Measurements from ENCODE around the gene NUDT3. TPM values are rescaled to one million over a fixed set of nuclear protein-coding genes. Genes with fewer than 3 reads are reported as not detected.
"Not testable (repeated sequence)": the region's sequence is repeated elsewhere in the genome, so short reads cannot be mapped to it uniquely, and the experiment has no call there.

Gene NUDT3
- total RNA-seq, 4 donors from 2014 or later, result 51.6 to 88.7 (median 57.3) TPM

GRCh38 chr6:34414999-34415858 lies 22.8 kb upstream of the NUDT3 start:
- Histone ChIP-seq H3K27me3 (no peaks in the 10 kb centered on the region), H3K4me3 (peak overlapping the region in 1 of 4 donors; percentile 14), H3K36me3 (peaks cover 0 to 44% (median 12%) of the 10 kb centered on the region in 3 donors), H3K4me1 (peaks cover 0 to 47% (median 24%) of the 10 kb centered on the region in 4 donors), H3K9me3 (no peaks in the 10 kb centered on the region), H3K27ac (peak overlapping the region; percentile 71 to 90 (median 80))
- DNase-seq (ENCODE audit: low spot score in 2 of 2), result peak; percentile 42 to 85
- peak; percentile 50 to 73 for TF ChIP-seq EP300 (IDR thresholded peaks at IDR 0.05)
- no peak for TF ChIP-seq POLR2A (IDR thresholded peaks at IDR 0.05)
- TF ChIP-seq, protein P1, sequence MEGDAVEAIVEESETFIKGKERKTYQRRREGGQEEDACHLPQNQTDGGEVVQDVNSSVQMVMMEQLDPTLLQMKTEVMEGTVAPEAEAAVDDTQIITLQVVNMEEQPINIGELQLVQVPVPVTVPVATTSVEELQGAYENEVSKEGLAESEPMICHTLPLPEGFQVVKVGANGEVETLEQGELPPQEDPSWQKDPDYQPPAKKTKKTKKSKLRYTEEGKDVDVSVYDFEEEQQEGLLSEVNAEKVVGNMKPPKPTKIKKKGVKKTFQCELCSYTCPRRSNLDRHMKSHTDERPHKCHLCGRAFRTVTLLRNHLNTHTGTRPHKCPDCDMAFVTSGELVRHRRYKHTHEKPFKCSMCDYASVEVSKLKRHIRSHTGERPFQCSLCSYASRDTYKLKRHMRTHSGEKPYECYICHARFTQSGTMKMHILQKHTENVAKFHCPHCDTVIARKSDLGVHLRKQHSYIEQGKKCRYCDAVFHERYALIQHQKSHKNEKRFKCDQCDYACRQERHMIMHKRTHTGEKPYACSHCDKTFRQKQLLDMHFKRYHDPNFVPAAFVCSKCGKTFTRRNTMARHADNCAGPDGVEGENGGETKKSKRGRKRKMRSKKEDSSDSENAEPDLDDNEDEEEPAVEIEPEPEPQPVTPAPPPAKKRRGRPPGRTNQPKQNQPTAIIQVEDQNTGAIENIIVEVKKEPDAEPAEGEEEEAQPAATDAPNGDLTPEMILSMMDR (IDR thresholded peaks at IDR 0.05), result peak; percentile 58 to 92 (median 70)
- WGBS, 2 donors, result 39 to 41% methylated on average over 11 of the region's 11 CpGs

DNA sequence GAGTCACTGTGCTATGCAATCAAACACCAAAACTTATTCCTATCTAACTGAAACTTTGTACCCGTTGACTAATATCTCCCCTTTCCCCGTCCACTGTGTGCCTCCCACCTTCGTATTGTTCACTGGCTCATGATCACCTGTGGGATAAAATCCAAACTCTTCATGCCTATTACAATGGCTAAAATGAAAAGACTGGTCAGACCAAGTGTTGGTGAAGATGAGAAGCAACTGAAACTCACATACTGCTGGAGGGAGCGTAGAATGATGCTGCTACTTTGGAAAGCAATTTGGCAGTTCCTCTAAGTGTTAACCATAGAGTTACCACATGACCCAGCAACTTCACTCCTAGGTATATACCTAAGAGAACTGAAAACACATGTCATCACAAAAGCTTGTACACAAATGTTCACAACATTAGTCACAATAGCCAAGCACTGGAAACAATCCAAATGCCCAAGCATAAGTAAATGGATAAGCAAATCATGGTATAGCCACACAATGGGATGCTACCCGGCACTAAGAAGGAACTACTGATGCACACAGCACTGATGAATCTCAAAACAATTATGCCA lies 20.3 kb upstream of the NUDT3 start:
- TF ChIP-seq, protein P1 (IDR thresholded peaks at IDR 0.05), result no peak
- TF ChIP-seq EP300 (IDR thresholded peaks at IDR 0.05), result no peak
- no peak for TF ChIP-seq POLR2A (IDR thresholded peaks at IDR 0.05)
- DNase-seq (ENCODE audit: low spot score in 2 of 2), result no peak
- Histone ChIP-seq H3K27ac (peak overlapping the region; percentile 73 to 90 (median 80)), H3K9me3 (no peaks in the 10 kb centered on the region), H3K36me3 (peaks cover 0 to 19% (median 0%) of the 10 kb centered on the region in 3 donors), H3K4me1 (peaks cover 0 to 53% (median 32%) of the 10 kb centered on the region in 4 donors), H3K4me3 (no peak overlapping the region), H3K27me3 (no peaks in the 10 kb centered on the region)
- 62 to 69% methylated on average over 5 of the region's 5 CpGs for WGBS, 2 donors

DNA sequence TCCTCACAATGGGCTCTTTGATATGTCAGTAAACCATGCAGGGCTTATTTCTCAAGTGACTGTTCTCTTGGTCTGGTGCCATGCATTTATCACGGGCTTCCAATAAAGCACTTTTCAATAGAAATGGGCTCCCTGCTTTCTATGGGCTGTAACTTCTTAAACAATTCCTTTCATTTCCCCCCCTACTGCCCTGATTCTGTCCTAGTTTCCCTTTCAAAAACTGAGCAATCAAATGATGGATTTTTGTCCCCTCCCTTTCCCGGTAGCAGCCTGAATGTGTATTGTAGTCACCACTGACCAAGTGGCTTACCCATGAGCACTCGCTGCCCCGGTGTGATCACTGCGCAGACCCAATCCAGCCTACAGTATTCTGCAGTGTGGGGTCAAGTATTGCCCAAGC lies 19.5 kb upstream of the NUDT3 start:
- no peak for DNase-seq (ENCODE audit: low spot score in 2 of 2)
- H3K4me1 ChIP-seq, result peaks cover 0 to 53% (median 32%) of the 10 kb centered on the region in 4 donors
- TF ChIP-seq, protein P1 (IDR thresholded peaks at IDR 0.05), result no peak
- TF ChIP-seq POLR2A (IDR thresholded peaks at IDR 0.05) (peak in 1 of 2 donors; percentile 16), EP300 (IDR thresholded peaks at IDR 0.05) (peak; percentile 49 to 79)
- 34 to 38% methylated on average over 5 of the region's 5 CpGs for WGBS, 2 donors
- H3K36me3 ChIP-seq, result peaks cover 0 to 12% (median 0%) of the 10 kb centered on the region in 3 donors
- H3K27me3 ChIP-seq, result no peaks in the 10 kb centered on the region
- H3K27ac ChIP-seq, result peak overlapping the region; percentile 73 to 90 (median 80)
- no peaks in the 10 kb centered on the region for H3K9me3 ChIP-seq
- H3K4me3 ChIP-seq, result no peak overlapping the region

GRCh38 chr6:34407915-34408314 lies 15.4 kb upstream of the NUDT3 start:
- Histone ChIP-seq H3K27ac (peak overlapping the region in 1 of 4 donors; percentile 90), H3K4me1 (peaks cover 0 to 27% (median 17%) of the 10 kb centered on the region in 4 donors)
- H3K4me3 ChIP-seq; DNase-seq (ENCODE audit: low spot score in 2 of 2); H3K9me3 ChIP-seq; H3K27me3 ChIP-seq; H3K36me3 ChIP-seq: not testable (repeated sequence)
- WGBS, 2 donors, result 100% methylated on average over 1 of the region's 1 CpG

GRCh38 chr6:34396518-34396917 lies 4.0 kb upstream of the NUDT3 start:
- H3K4me1 ChIP-seq, result peaks cover 0 to 24% (median 11%) of the 10 kb centered on the region in 4 donors
- TF ChIP-seq, protein P1 (IDR thresholded peaks at IDR 0.05), result no peak
- no peak for TF ChIP-seq POLR2A (IDR thresholded peaks at IDR 0.05)
- TF ChIP-seq EP300 (IDR thresholded peaks at IDR 0.05), result no peak
- H3K9me3 ChIP-seq, result peaks cover 0 to 5% (median 0%) of the 10 kb centered on the region in 4 donors
- H3K27me3 ChIP-seq, result no peaks in the 10 kb centered on the region
- H3K27ac ChIP-seq, result no peak overlapping the region
- no peak overlapping the region for H3K4me3 ChIP-seq
- DNase-seq (ENCODE audit: low spot score in 2 of 2), result no peak
- no peaks in the 10 kb centered on the region for H3K36me3 ChIP-seq
- WGBS, 2 donors, result 94 to 97% methylated on average over 6 of the region's 6 CpGs
